Breast epithelium (tissue), 3 donors: ENCODE data around the gene PI4K2B.

ENCODE experiments used
- POLR2A ChIP-seq: fragments of 450-650 bp; IDR thresholded peaks from one replicate; pipeline ENCODE4 v1.6.1; 2016; ENCODE audit warnings: antibody characterized with exemption, mild to moderate bottlenecking, moderate library complexity
- TF ChIP-seq, protein P1 (sequence below), 3 donors: fragments of 450-650 bp; IDR thresholded peaks; one replicate each; pipeline ENCODE4 v1.5.1; 2016 to 2017; ENCODE audit warnings: antibody characterized with exemption in 3 of 3, mild to moderate bottlenecking in 3 of 3, moderate library complexity in 3 of 3

- TF ChIP-seq, protein P1, sequence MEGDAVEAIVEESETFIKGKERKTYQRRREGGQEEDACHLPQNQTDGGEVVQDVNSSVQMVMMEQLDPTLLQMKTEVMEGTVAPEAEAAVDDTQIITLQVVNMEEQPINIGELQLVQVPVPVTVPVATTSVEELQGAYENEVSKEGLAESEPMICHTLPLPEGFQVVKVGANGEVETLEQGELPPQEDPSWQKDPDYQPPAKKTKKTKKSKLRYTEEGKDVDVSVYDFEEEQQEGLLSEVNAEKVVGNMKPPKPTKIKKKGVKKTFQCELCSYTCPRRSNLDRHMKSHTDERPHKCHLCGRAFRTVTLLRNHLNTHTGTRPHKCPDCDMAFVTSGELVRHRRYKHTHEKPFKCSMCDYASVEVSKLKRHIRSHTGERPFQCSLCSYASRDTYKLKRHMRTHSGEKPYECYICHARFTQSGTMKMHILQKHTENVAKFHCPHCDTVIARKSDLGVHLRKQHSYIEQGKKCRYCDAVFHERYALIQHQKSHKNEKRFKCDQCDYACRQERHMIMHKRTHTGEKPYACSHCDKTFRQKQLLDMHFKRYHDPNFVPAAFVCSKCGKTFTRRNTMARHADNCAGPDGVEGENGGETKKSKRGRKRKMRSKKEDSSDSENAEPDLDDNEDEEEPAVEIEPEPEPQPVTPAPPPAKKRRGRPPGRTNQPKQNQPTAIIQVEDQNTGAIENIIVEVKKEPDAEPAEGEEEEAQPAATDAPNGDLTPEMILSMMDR (IDR thresholded peaks at IDR 0.05): no peak
- TF ChIP-seq POLR2A: no peak
Measured at GRCh38 chr4:25258980-25259578, 25.2 kb downstream of the PI4K2B start.
